GM10266 (cell line): ENCODE data around the gene LZTR1.

ENCODE experiments used
- DNase-seq: peaks from one replicate; pipeline ENCODE4 v3.0.0; 2012; ENCODE audit errors: extremely low spot score
- CTCF ChIP-seq: IDR thresholded peaks from 2 replicates; pipeline ENCODE4 v1.5.1; 2012; ENCODE audit warnings: mild to moderate bottlenecking, low read depth; ENCODE audit not compliant: control insufficient read depth, insufficient read depth; ENCODE audit errors: missing control alignments

Gene LZTR1

GRCh38 chr22:20972933-20973577 is 9.0 kb upstream of the LZTR1 start:
- no peak for TF ChIP-seq CTCF
- DNase-seq = no peak

GRCh38 chr22:20973634-20974286 is 8.3 kb upstream of the LZTR1 start:
- DNase-seq = no peak
- TF ChIP-seq CTCF = no peak

- no peak for TF ChIP-seq CTCF
- no peak for DNase-seq
These were observed 7.7 kb upstream of the LZTR1 start for GRCh38 chr22:20974336-20974955.

- no peak for DNase-seq
These were observed 6.4 kb upstream of the LZTR1 start for GRCh38 chr22:20975541-20976290.

GRCh38 chr22:20976291-20976877 is 5.7 kb upstream of the LZTR1 start:
- DNase-seq = no peak
- TF ChIP-seq CTCF = no peak

More at GRCh38 chr22:20975541-20976290, 6.4 kb upstream of the LZTR1 start:
- no peak for TF ChIP-seq CTCF

GRCh38 chr22:20977019-20977418 is 5.1 kb upstream of the LZTR1 start:
- no peak for TF ChIP-seq CTCF
- DNase-seq = no peak
